ENCODE data around the gene LRRC74B. TPM values are rescaled to one million over a fixed set of nuclear protein-coding genes. Genes with fewer than 3 reads are reported as not detected.
"Not testable (repeated sequence)": the region's sequence is repeated elsewhere in the genome, so short reads cannot be mapped to it uniquely, and the experiment has no call there.

The LRRC74B gene
- polyA plus RNA-seq, 1 donor, result 0.18 TPM

GRCh38 chr22:21076912-21077625 is 31.3 kb downstream of the LRRC74B start:
- DNase-seq (ENCODE audit: low read depth), result no peak

- no peak for DNase-seq (ENCODE audit: low read depth)
Measured at GRCh38 chr22:21077884-21078508, 32.2 kb downstream of the LRRC74B start.

GRCh38 chr22:21078916-21079315 is 33.2 kb downstream of the LRRC74B start:
- no peak for DNase-seq (ENCODE audit: low read depth)

GRCh38 chr22:21079493-21079892 is 33.7 kb downstream of the LRRC74B start:
- DNase-seq (ENCODE audit: low read depth), result no peak

GRCh38 chr22:21080435-21081137 is 34.8 kb downstream of the LRRC74B start:
- no peak for DNase-seq (ENCODE audit: low read depth)

- no peak for DNase-seq (ENCODE audit: low read depth)
Measured at GRCh38 chr22:21082248-21082647, 36.5 kb downstream of the LRRC74B start.

GRCh38 chr22:21087119-21087518 is 41.4 kb downstream of the LRRC74B start:
- no peak for DNase-seq (ENCODE audit: low read depth)

GRCh38 chr22:21087926-21088325 is 42.2 kb downstream of the LRRC74B start:
- not testable (repeated sequence) for DNase-seq (ENCODE audit: low read depth)

- DNase-seq (ENCODE audit: low read depth), result not testable (repeated sequence)
Measured at GRCh38 chr22:21091220-21091619, 45.5 kb downstream of the LRRC74B start.

GRCh38 chr22:21092797-21093554 is 47.2 kb downstream of the LRRC74B start:
- DNase-seq (ENCODE audit: low read depth), result no peak

- DNase-seq (ENCODE audit: low read depth), result not testable (repeated sequence)
Measured at GRCh38 chr22:21093555-21094137, 47.9 kb downstream of the LRRC74B start.

- no peak for DNase-seq (ENCODE audit: low read depth)
Measured at GRCh38 chr22:21094911-21095772, 49.4 kb downstream of the LRRC74B start.

- DNase-seq (ENCODE audit: low read depth), result no peak
Measured at GRCh38 chr22:21095773-21096107, 50.0 kb downstream of the LRRC74B start.

- not testable (repeated sequence) for DNase-seq (ENCODE audit: low read depth)
Measured at GRCh38 chr22:21096878-21097277, 51.1 kb downstream of the LRRC74B start.

- no peak for DNase-seq (ENCODE audit: low read depth)
Measured at GRCh38 chr22:21098099-21098671, 52.4 kb downstream of the LRRC74B start.

GRCh38 chr22:21099578-21099977 is 53.8 kb downstream of the LRRC74B start:
- no peak for DNase-seq (ENCODE audit: low read depth)

GRCh38 chr22:21100149-21101032 is 54.6 kb downstream of the LRRC74B start:
- DNase-seq (ENCODE audit: low read depth), result no peak

GRCh38 chr22:21101877-21102638 is 56.3 kb downstream of the LRRC74B start:
- DNase-seq (ENCODE audit: low read depth), result no peak

All from forelimb muscle (tissue), 1 donor.